ENCODE data around the gene SIX1.

The SIX1 gene

DNA sequence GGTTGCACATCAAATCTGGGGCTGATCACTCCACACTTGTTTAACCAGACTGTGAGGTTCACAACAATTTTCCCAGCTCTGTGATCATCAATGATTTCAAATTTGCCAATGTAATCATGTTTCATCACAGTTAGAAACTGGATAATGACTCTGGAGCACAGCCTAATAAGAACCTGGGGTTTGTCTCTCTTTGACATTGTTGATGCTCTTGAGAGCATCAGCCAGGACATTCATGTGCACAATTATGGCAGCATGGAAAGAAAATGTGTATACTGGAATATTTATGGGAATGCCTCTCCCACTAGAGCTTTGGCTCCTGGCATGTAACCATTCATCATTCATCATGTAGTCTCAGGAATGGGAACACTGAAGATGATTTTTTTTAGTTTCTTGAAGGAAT lies 47.0 kb downstream of the SIX1 start:
- no peaks in the 10 kb centered on the region for H3K27me3 ChIP-seq (ENCODE audit: insufficient read depth, poor library complexity, severe bottlenecking)
- H3K36me3 ChIP-seq (ENCODE audit: low read depth), result no peaks in the 10 kb centered on the region
- DNase-seq (ENCODE audit: low spot score) (no peak), ATAC-seq (ENCODE audit: low read depth) (no peak)
- H3K4me3 ChIP-seq (ENCODE audit: severe bottlenecking), result no peak overlapping the region
- no peaks in the 10 kb centered on the region for H3K4me1 ChIP-seq (ENCODE audit: insufficient read depth, poor library complexity, severe bottlenecking)
- no peak overlapping the region for H3K27ac ChIP-seq (ENCODE audit: poor library complexity, severe bottlenecking)
- no peaks in the 10 kb centered on the region for H3K9me3 ChIP-seq (ENCODE audit: severe bottlenecking)
- TF ChIP-seq, protein P1, sequence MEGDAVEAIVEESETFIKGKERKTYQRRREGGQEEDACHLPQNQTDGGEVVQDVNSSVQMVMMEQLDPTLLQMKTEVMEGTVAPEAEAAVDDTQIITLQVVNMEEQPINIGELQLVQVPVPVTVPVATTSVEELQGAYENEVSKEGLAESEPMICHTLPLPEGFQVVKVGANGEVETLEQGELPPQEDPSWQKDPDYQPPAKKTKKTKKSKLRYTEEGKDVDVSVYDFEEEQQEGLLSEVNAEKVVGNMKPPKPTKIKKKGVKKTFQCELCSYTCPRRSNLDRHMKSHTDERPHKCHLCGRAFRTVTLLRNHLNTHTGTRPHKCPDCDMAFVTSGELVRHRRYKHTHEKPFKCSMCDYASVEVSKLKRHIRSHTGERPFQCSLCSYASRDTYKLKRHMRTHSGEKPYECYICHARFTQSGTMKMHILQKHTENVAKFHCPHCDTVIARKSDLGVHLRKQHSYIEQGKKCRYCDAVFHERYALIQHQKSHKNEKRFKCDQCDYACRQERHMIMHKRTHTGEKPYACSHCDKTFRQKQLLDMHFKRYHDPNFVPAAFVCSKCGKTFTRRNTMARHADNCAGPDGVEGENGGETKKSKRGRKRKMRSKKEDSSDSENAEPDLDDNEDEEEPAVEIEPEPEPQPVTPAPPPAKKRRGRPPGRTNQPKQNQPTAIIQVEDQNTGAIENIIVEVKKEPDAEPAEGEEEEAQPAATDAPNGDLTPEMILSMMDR (IDR thresholded peaks at IDR 0.05; ENCODE audit: poor library complexity, severe bottlenecking), result no peak

DNA sequence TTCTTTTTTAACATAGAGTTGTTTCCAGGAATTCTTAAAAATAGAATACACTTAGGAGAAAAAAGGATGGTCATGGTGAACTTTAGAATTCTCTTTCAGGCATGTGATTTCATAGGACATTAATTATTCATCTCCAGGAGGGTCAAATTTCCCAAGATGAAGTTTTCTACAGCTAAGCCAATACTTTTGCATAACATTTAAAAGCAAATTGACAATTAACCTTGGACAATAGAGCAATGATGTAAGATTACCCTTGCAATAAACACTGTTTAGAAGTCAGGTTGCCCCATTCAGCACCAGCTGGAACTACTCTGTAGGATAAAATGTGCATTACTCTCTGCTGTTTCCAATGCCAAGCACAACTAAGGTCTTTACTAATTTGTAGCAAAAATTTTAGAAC lies 49.5 kb downstream of the SIX1 start:
- no peak for ATAC-seq (ENCODE audit: low read depth)
- Histone ChIP-seq H3K36me3 (ENCODE audit: low read depth) (no peaks in the 10 kb centered on the region), H3K27ac (ENCODE audit: poor library complexity, severe bottlenecking) (no peak overlapping the region), H3K9me3 (ENCODE audit: severe bottlenecking) (no peaks in the 10 kb centered on the region), H3K4me3 (ENCODE audit: severe bottlenecking) (no peak overlapping the region), H3K4me1 (ENCODE audit: insufficient read depth, poor library complexity, severe bottlenecking) (no peaks in the 10 kb centered on the region), H3K27me3 (ENCODE audit: insufficient read depth, poor library complexity, severe bottlenecking) (no peaks in the 10 kb centered on the region)
- DNase-seq (ENCODE audit: low spot score), result no peak
- TF ChIP-seq, protein P1 (IDR thresholded peaks at IDR 0.05; ENCODE audit: poor library complexity, severe bottlenecking), result no peak

DNA sequence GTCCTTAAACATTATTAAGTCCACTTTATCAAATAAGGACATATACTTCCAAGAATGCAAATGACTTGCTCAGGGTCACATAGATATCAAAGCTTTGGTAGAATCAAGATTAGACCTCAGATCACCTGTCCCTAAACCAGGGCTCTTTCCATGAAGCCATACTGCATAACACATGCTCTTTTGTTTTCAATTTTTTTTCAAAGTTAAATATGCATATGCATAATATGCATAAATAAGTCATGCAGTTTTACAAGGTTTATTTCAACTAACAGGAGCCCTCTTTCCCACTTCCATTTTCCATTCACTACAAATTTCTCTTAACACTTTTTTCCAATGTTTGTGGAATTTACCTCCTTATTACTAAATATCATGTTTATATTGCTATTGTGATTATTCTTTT lies 53.1 kb downstream of the SIX1 start:
- Histone ChIP-seq H3K27me3 (ENCODE audit: insufficient read depth, poor library complexity, severe bottlenecking) (no peaks in the 10 kb centered on the region), H3K27ac (ENCODE audit: poor library complexity, severe bottlenecking) (no peak overlapping the region), H3K4me3 (ENCODE audit: severe bottlenecking) (no peak overlapping the region), H3K9me3 (ENCODE audit: severe bottlenecking) (no peaks in the 10 kb centered on the region), H3K36me3 (ENCODE audit: low read depth) (no peaks in the 10 kb centered on the region), H3K4me1 (ENCODE audit: insufficient read depth, poor library complexity, severe bottlenecking) (no peaks in the 10 kb centered on the region)
- ATAC-seq (ENCODE audit: low read depth), result no peak
- TF ChIP-seq, protein P1 (IDR thresholded peaks at IDR 0.05; ENCODE audit: poor library complexity, severe bottlenecking), result no peak
- no peak for DNase-seq (ENCODE audit: low spot score)

DNA sequence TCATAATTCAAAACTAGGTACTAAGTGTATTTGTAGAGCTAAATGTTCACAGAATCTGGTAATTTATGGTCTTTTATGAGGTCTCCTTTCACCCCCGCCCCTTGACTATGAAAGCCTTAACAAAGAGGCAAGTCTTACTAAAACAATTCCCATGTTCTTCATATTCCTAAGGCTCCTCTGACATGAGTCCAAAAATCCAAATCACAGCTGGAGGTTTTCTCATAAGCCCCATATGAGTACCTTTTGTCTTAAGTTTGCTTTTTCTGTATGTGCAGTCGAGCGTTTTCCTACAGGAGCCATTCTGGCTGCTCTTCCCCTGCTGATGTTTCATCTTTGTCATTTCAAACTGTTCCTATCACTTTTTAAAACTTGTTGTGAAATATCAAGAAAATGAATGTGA lies 55.2 kb downstream of the SIX1 start:
- Histone ChIP-seq H3K27me3 (ENCODE audit: insufficient read depth, poor library complexity, severe bottlenecking) (no peaks in the 10 kb centered on the region), H3K27ac (ENCODE audit: poor library complexity, severe bottlenecking) (no peak overlapping the region), H3K9me3 (ENCODE audit: severe bottlenecking) (no peaks in the 10 kb centered on the region), H3K36me3 (ENCODE audit: low read depth) (no peaks in the 10 kb centered on the region), H3K4me3 (ENCODE audit: severe bottlenecking) (no peak overlapping the region), H3K4me1 (ENCODE audit: insufficient read depth, poor library complexity, severe bottlenecking) (no peaks in the 10 kb centered on the region)
- DNase-seq (ENCODE audit: low spot score), result no peak
- ATAC-seq (ENCODE audit: low read depth), result no peak
- TF ChIP-seq, protein P1 (IDR thresholded peaks at IDR 0.05; ENCODE audit: poor library complexity, severe bottlenecking), result no peak
